ENCODE results near the gene NBAS. TPM values are rescaled to one million over a fixed set of nuclear protein-coding genes. Genes with fewer than 3 reads are reported as not detected.

Gene NBAS
- total and polyA plus RNA-seq, 10 of the 15 experiments (the other 5 are each of a cell fraction or from before 2014, with no cell fraction given) = 4.3 to 32.7 (median 20.8) TPM

GRCh38 chr2:15521641-15522181 lies 39.4 kb downstream of the NBAS start (continued):
- TF ChIP-seq PRDM15 (CRISPR knock-in tag; IDR thresholded peaks at IDR 0.05) = no peak

GRCh38 chr2:15520346-15520745 lies 40.8 kb downstream of the NBAS start:
- intact Hi-C loops (cut with micrococcal nuclease; ENCODE audit: unreplicated experiment) = no loop called here
- no peaks in the 10 kb centered on the region for H3K27me3 ChIP-seq (replicated peaks in 1 of 2; ENCODE audit: control insufficient read depth in 2 of 2, insufficient read depth in 2 of 2, low read length in 1 of 2)
- no peaks in the 10 kb centered on the region for H3K79me2 ChIP-seq (ENCODE audit: control insufficient read depth, insufficient read depth, low read length)
- H4K20me1 ChIP-seq (ENCODE audit: control insufficient read depth, insufficient read depth) = no peaks in the 10 kb centered on the region
- WGBS (ENCODE audit: insufficient coverage, insufficient replicate concordance, low lambda C conversion rate, missing lambda C conversion rate) = 100% methylated on average over 5 of the region's 5 CpGs
- H3K4me1 ChIP-seq (ENCODE audit: control insufficient read depth, insufficient read depth, low read length) = no peaks in the 10 kb centered on the region
- no TSS peak for BruUV-seq (replicated peaks)
- in situ Hi-C loops (cut with MboI) = no loop called here
- ChIA-PET RAD21 (ENCODE audit: unreplicated experiment) (no interaction called here), POLR2A (no interaction called here), CTCF (no interaction called here), SMC1A (ENCODE audit: uncharacterized antibody, unreplicated experiment) (interaction anchor here (1.2 to 1.4 kb wide), 2 partner anchors 10 to 14 kb away, joined by 4 read pairs; no protein-coding TSS in a partner anchor)
- H3K9ac ChIP-seq (ENCODE audit: control insufficient read depth, insufficient read depth, low read length) = no peak overlapping the region
- no peak overlapping the region for H3K4me2 ChIP-seq (ENCODE audit: control insufficient read depth, insufficient read depth)
- H3K4me3 ChIP-seq = no peak overlapping the region
- ATAC-seq (no peak), DNase-seq (ENCODE audit: low read depth, low spot score) (no peak), FAIRE-seq (no peak)
- no peaks in the 10 kb centered on the region for H3K9me3 ChIP-seq (replicated peaks; ENCODE audit: control insufficient read depth, insufficient read depth, low read length)
- no peaks in the 10 kb centered on the region for H3K36me3 ChIP-seq (ENCODE audit: control insufficient read depth in 2 of 2, insufficient read depth in 2 of 2, low read length in 1 of 2)
- H3K27ac ChIP-seq (ENCODE audit: control insufficient read depth, insufficient read depth) = no peak overlapping the region
- no peak overlapping the region for H2AFZ ChIP-seq (ENCODE audit: control insufficient read depth, low read depth, low read length)
- TF ChIP-seq NFXL1 (IDR thresholded peaks at IDR 0.05; ENCODE audit: borderline replicate concordance) (no peak), RBBP5 (conservative IDR thresholded peaks at IDR 0.05) (no peak), ZSCAN29 (IDR thresholded peaks at IDR 0.05) (no peak), NFIC (IDR thresholded peaks at IDR 0.05; ENCODE audit: low read depth, low read length) (no peak), CBX5 (IDR thresholded peaks at IDR 0.05; ENCODE audit: low read depth) (no peak), PBX3 (IDR thresholded peaks at IDR 0.05; ENCODE audit: insufficient replicate concordance, low read depth, low read length) (no peak), PRDM15 (CRISPR knock-in tag; IDR thresholded peaks at IDR 0.05) (no peak), ZBTB11 (CRISPR knock-in tag; IDR thresholded peaks at IDR 0.05) (no peak), TCF3 (IDR thresholded peaks at IDR 0.05; ENCODE audit: borderline replicate concordance, insufficient read depth, low read depth, low read length) (no peak)

All from GM12878 (cell line).